Nephron (organoid): Measurements from ENCODE around the gene RBBP5.

Source experiments
- H3K27ac Mint-ChIP-seq, 3 experiments: 2 replicates each; pipeline ENCODE4 v1.8.0; 2020; ENCODE audit warnings: mixed read lengths in 3 of 3, mild to moderate bottlenecking in 2 of 3, moderate library complexity in 1 of 3
- H3K27me3 Mint-ChIP-seq: 2 replicates; pipeline ENCODE4 v1.8.0; 2021; ENCODE audit warnings: low read depth, mild to moderate bottlenecking, moderate library complexity, mixed read lengths
- H3K36me3 Mint-ChIP-seq: 2 replicates; pipeline ENCODE4 v1.8.0; 2020; ENCODE audit warnings: low read depth, mixed read lengths
- H3K4me1 Mint-ChIP-seq: 2 replicates; pipeline ENCODE4 v1.8.0; 2020; ENCODE audit warnings: mixed read lengths
- H3K4me3 Mint-ChIP-seq, 3 experiments: 2 replicates each; pipeline ENCODE4 v1.8.0; 2020; ENCODE audit warnings: mild to moderate bottlenecking in 3 of 3, mixed read lengths in 3 of 3, moderate library complexity in 2 of 3
- H3K9me3 Mint-ChIP-seq: 2 replicates; pipeline ENCODE4 v1.8.0; 2020; ENCODE audit warnings: mixed read lengths
- CTCF ChIP-seq, 3 experiments: fragments of 200-600 bp; sonication (generic); IDR thresholded peaks; one replicate each; pipeline ENCODE4 v1.5.0; 2021; ENCODE audit warnings: antibody characterized with exemption in 3 of 3; ENCODE audit not compliant: unreplicated experiment in 3 of 3

RBBP5 gene

GRCh38 chr1:205124726-205125125, 2.9 kb upstream of the RBBP5 start:
- no peak for TF ChIP-seq CTCF (IDR thresholded peaks at IDR 0.05; ENCODE audit: unreplicated experiment in 3 of 3)
- H3K9me3 Mint-ChIP-seq, result no peaks in the 10 kb centered on the region
- peaks cover 29% of the 10 kb centered on the region for H3K4me1 Mint-ChIP-seq
- H3K4me3 Mint-ChIP-seq, result peak overlapping the region in 1 of 3 experiments; percentile 55
- no peaks in the 10 kb centered on the region for H3K27me3 Mint-ChIP-seq
- H3K27ac Mint-ChIP-seq, result no peak overlapping the region
- H3K36me3 Mint-ChIP-seq, result no peaks in the 10 kb centered on the region

- H3K27me3 Mint-ChIP-seq, result no peaks in the 10 kb centered on the region
- H3K4me1 Mint-ChIP-seq, result peaks cover 38% of the 10 kb centered on the region
- H3K4me3 Mint-ChIP-seq, result peak overlapping the region; percentile 97 to 99 (median 98)
- no peaks in the 10 kb centered on the region for H3K9me3 Mint-ChIP-seq
- peak in 2 of 3 experiments; percentile 18 to 44 for TF ChIP-seq CTCF (IDR thresholded peaks at IDR 0.05; ENCODE audit: unreplicated experiment in 3 of 3)
- peak overlapping the region; percentile 100 for H3K27ac Mint-ChIP-seq
- peaks cover 11% of the 10 kb centered on the region for H3K36me3 Mint-ChIP-seq
Measured at GRCh38 chr1:205122489-205122882, 708 bp upstream of the RBBP5 start.

GRCh38 chr1:205118752-205119151, 3.0 kb downstream of the RBBP5 start:
- Mint-ChIP-seq H3K4me3 (peak overlapping the region; percentile 35 to 72 (median 63)), H3K9me3 (no peaks in the 10 kb centered on the region), H3K4me1 (peaks cover 38% of the 10 kb centered on the region), H3K36me3 (peaks cover 15% of the 10 kb centered on the region), H3K27me3 (no peaks in the 10 kb centered on the region), H3K27ac (no peak overlapping the region)
- TF ChIP-seq CTCF (IDR thresholded peaks at IDR 0.05; ENCODE audit: unreplicated experiment in 3 of 3), result no peak

GRCh38 chr1:205111354-205111753, 10.4 kb downstream of the RBBP5 start:
- H3K4me1 Mint-ChIP-seq, result peaks cover 5% of the 10 kb centered on the region
- H3K36me3 Mint-ChIP-seq, result peaks cover 26% of the 10 kb centered on the region
- TF ChIP-seq CTCF (IDR thresholded peaks at IDR 0.05; ENCODE audit: unreplicated experiment in 3 of 3), result no peak
- H3K4me3 Mint-ChIP-seq, result no peak overlapping the region
- H3K9me3 Mint-ChIP-seq, result no peaks in the 10 kb centered on the region
- H3K27ac Mint-ChIP-seq, result no peak overlapping the region
- no peaks in the 10 kb centered on the region for H3K27me3 Mint-ChIP-seq

GRCh38 chr1:205109711-205110110, 12.1 kb downstream of the RBBP5 start:
- no peak for TF ChIP-seq CTCF (IDR thresholded peaks at IDR 0.05; ENCODE audit: unreplicated experiment in 3 of 3)
- no peaks in the 10 kb centered on the region for H3K9me3 Mint-ChIP-seq

GRCh38 chr1:205109269-205109668, 12.5 kb downstream of the RBBP5 start:
- no peaks in the 10 kb centered on the region for H3K9me3 Mint-ChIP-seq
- no peaks in the 10 kb centered on the region for H3K27me3 Mint-ChIP-seq
- no peak overlapping the region for H3K4me3 Mint-ChIP-seq
- peaks cover 39% of the 10 kb centered on the region for H3K36me3 Mint-ChIP-seq
- no peak overlapping the region for H3K27ac Mint-ChIP-seq
- H3K4me1 Mint-ChIP-seq, result peaks cover 5% of the 10 kb centered on the region
- no peak for TF ChIP-seq CTCF (IDR thresholded peaks at IDR 0.05; ENCODE audit: unreplicated experiment in 3 of 3)

More at GRCh38 chr1:205109711-205110110, 12.1 kb downstream of the RBBP5 start:
- Mint-ChIP-seq H3K4me3 (no peak overlapping the region), H3K27me3 (no peaks in the 10 kb centered on the region), H3K27ac (no peak overlapping the region), H3K36me3 (peaks cover 36% of the 10 kb centered on the region), H3K4me1 (peaks cover 5% of the 10 kb centered on the region)
